Esophagus squamous epithelium (tissue), 5 donors: ENCODE data around the gene DOK3. TPM values are rescaled to one million over a fixed set of nuclear protein-coding genes. Genes with fewer than 3 reads are reported as not detected.

Experiments used
- DNase-seq: peaks from one replicate; lab custom pipeline; 2025; lab: John Stamatoyannopoulos, UW
- H3K27ac ChIP-seq, 4 donors: fragments of 200-600 bp; sonication (generic); one replicate each; pipeline ENCODE4 v1.5.1; 2016 to 2019; ENCODE audit warnings: mild to moderate bottlenecking in 1 of 4
- H3K27me3 ChIP-seq, 4 donors: fragments of 200-600 bp; sonication (generic); 1 replicate in 3 of 4; 2 replicates in 1 of 4; pipeline versions ENCODE4 v1.5.1 to v1.6.0; 2017 to 2021; ENCODE audit warnings: antibody characterized with exemption in 1 of 4
- H3K36me3 ChIP-seq, 3 donors: fragments of 200-600 bp; sonication (generic); one replicate each; pipeline ENCODE4 v1.5.1; 2016 to 2019
- H3K4me1 ChIP-seq, 3 donors: fragments of 200-600 bp; sonication (generic); one replicate each; pipeline ENCODE4 v1.5.1; 2017 to 2019
- H3K4me3 ChIP-seq, 4 donors: fragments of 200-600 bp; sonication (generic); 1 replicate in 3 of 4; 2 replicates in 1 of 4; pipeline ENCODE4 v1.5.1; 2016 to 2019; ENCODE audit warnings: mild to moderate bottlenecking in 2 of 4, moderate library complexity in 1 of 4
- H3K9me3 ChIP-seq, 3 donors: fragments of 200-600 bp; sonication (generic); one replicate each; pipeline ENCODE4 v1.5.1; 2016 to 2019
- POLR2A ChIP-seq, 4 donors: fragments of 450-650 bp; IDR thresholded peaks; one replicate each; pipeline ENCODE4 v1.6.1; 2017; ENCODE audit warnings: antibody characterized with exemption in 4 of 4, mild to moderate bottlenecking in 4 of 4, moderate library complexity in 3 of 4
- WGBS, 2 donors: methylation state at CpG; one replicate each; pipeline ENCODE4 v1.1.5; 2018; 5-methylcytosine and 5-hydroxymethylcytosine counted together
- intact Hi-C: fragments of 100-400 bp; cut with DNase I; formaldehyde crosslinking; loops from one replicate; pipeline ENCODE4 v1.15.0; 2022
- total RNA-seq, 4 donors: library from RNA; depleted of rRNA; stranded (reverse); fragments of >200 nt; gene quantifications; one replicate each; pipeline ENCODE4 v1.1.0, GENCODE V29; 2016
- TF ChIP-seq, protein P1 (sequence below), 6 experiments: fragments of 450-650 bp in 4 of 6; fragments of 200-600 bp in 2 of 6; sonication (generic) in 2 of 6; IDR thresholded peaks; one replicate each; pipeline ENCODE4 v1.5.1; 2016 to 2019; ENCODE audit warnings: antibody characterized with exemption in 6 of 6, mild to moderate bottlenecking in 4 of 6, moderate library complexity in 4 of 6
- donor health status: DM: yes; HTN: yes; CAD: no.

Gene DOK3
- total RNA-seq, 4 donors from 2014 or later, result 2.4 to 7.2 (median 4.4) TPM

DNA sequence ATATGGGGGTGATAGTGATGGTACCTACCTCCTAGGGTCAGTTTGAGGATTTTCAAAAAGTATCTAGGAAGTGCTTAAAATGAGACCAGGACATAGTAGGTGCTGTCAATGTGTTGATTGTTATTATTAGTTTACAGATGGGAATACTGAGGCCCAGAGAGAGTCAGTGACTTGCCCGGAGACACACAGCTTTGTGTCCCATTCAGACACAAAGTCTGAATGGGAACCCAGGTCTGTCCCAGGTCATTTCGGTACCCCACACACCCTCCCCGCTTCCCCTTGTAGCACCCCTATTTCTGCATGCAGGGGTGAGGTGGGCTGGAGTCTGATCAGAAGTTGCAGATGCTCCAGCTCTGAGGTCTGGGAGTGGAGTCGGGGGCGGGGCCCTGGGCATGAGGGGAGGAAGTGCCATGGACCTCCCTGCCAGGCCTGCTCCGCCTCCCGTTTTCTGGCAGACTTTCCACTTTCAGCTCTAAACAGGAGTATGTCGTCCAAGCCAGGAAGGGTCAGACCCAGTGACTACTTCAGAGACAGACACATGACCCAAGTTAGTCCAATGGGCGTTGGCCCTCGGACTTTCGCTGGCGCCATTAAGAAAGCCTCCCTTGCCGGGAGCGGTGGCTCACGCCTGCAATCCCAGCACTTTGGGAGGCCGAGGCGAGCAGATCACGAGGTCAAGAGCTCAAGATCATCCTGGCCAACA is 32.9 kb downstream of the DOK3 start:
- H3K4me1 ChIP-seq, result peaks cover 25 to 91% (median 33%) of the 10 kb centered on the region in 3 donors
- WGBS, 2 donors, result 84% methylated on average over 11 of the region's 18 CpGs; no CpG with 5 or more reads in 1 of the 2 donors
- H3K27me3 ChIP-seq, result no peaks in the 10 kb centered on the region
- H3K9me3 ChIP-seq, result no peaks in the 10 kb centered on the region
- TF ChIP-seq, protein P1, sequence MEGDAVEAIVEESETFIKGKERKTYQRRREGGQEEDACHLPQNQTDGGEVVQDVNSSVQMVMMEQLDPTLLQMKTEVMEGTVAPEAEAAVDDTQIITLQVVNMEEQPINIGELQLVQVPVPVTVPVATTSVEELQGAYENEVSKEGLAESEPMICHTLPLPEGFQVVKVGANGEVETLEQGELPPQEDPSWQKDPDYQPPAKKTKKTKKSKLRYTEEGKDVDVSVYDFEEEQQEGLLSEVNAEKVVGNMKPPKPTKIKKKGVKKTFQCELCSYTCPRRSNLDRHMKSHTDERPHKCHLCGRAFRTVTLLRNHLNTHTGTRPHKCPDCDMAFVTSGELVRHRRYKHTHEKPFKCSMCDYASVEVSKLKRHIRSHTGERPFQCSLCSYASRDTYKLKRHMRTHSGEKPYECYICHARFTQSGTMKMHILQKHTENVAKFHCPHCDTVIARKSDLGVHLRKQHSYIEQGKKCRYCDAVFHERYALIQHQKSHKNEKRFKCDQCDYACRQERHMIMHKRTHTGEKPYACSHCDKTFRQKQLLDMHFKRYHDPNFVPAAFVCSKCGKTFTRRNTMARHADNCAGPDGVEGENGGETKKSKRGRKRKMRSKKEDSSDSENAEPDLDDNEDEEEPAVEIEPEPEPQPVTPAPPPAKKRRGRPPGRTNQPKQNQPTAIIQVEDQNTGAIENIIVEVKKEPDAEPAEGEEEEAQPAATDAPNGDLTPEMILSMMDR (IDR thresholded peaks at IDR 0.05), result no peak
- no peak for TF ChIP-seq POLR2A (IDR thresholded peaks at IDR 0.05)
- intact Hi-C loops, result no loop called here
- no peak overlapping the region for H3K4me3 ChIP-seq
- peaks cover 0 to 2% (median 0%) of the 10 kb centered on the region in 3 donors for H3K36me3 ChIP-seq
- DNase-seq, result no peak
- H3K27ac ChIP-seq, result peak overlapping the region; percentile 0 to 75 (median 67)

- Histone ChIP-seq H3K27ac (peak overlapping the region in 2 of 4 donors; percentile 72 to 75), H3K27me3 (no peaks in the 10 kb centered on the region), H3K4me1 (peaks cover 29 to 92% (median 37%) of the 10 kb centered on the region in 3 donors), H3K4me3 (no peak overlapping the region), H3K9me3 (no peaks in the 10 kb centered on the region), H3K36me3 (no peaks in the 10 kb centered on the region)
- DNase-seq, result no peak
- whole genome bisulfite sequencing, 2 donors, result 65 to 67% methylated on average over 8 to 9 of the region's 11 CpGs
- intact Hi-C loops, result no loop called here
- TF ChIP-seq, protein P1 (IDR thresholded peaks at IDR 0.05), result no peak
- TF ChIP-seq POLR2A (IDR thresholded peaks at IDR 0.05), result no peak
Observed at GRCh38 chr5:177475563-177476427, 33.8 kb downstream of the DOK3 start.

DNA sequence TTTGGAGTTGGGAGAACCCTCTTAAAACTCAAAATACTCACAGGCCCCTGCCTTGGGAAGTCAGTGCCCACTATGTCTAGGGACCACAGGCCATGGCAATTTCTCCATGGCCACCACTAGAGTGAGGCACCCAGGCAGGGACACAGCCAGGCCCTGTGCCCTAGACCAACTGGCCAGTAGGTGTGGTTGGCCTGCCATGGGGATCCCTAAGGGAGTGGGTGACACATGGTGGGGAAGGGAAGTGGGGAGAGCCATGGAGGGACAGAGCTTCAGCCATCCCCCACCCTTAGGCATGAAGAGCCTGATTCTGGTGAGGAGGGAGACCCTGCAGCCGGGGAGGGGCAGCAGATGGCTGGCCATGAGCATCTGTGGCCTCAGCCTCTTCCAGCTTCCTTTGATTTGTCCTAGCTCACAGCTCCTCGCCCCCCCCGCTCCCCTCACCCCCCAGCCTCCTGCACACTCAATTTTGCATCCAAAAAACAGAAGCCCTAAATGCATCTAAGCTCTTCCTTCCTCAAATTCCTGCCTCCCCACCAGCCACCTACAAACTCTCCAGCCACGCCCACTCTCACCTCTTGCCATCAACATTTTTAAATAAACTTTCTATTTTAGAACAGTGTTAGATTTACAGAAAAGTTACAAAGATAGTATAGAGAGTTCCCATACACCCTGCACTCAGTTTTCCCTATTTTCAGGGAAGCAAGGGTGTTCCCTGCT is 34.6 kb downstream of the DOK3 start:
- Histone ChIP-seq H3K27ac (peak overlapping the region in 3 of 4 donors; percentile 80 to 91 (median 89)), H3K27me3 (no peaks in the 10 kb centered on the region), H3K4me3 (no peak overlapping the region), H3K36me3 (no peaks in the 10 kb centered on the region), H3K4me1 (peaks cover 32 to 96% (median 38%) of the 10 kb centered on the region in 3 donors), H3K9me3 (no peaks in the 10 kb centered on the region)
- no peak for TF ChIP-seq POLR2A (IDR thresholded peaks at IDR 0.05)
- TF ChIP-seq, protein P1 (IDR thresholded peaks at IDR 0.05), result no peak
- intact Hi-C loops, result no loop called here
- 35 to 40% methylated on average over 2 to 4 of the region's 4 CpGs for WGBS, 2 donors
- no peak for DNase-seq

DNA sequence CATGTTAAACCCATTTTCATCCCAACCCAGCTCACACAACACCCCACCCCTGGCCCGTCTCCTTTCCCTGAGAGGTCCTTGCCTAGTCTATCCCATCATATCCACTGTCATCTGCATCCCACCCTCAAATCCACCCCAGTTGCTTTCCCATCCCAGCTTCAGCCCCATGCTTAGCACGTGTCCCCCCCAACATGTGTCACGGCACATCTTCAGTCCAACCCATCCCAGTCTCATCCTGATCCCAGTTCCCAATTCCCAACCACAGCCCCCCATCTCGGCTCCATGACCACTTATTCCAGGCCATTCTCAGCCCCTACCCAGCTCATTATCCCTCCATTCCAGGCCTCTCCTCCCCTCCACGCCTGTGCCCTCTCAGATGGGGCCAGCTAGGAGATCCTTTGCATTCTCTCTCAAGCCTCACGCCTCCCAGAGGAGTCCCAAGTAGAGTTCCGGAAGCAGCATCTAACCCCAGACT is 35.6 kb downstream of the DOK3 start:
- Histone ChIP-seq H3K9me3 (no peaks in the 10 kb centered on the region), H3K4me1 (peaks cover 31 to 96% (median 32%) of the 10 kb centered on the region in 3 donors), H3K27me3 (no peaks in the 10 kb centered on the region), H3K36me3 (no peaks in the 10 kb centered on the region), H3K27ac (peak overlapping the region; percentile 79 to 91 (median 84)), H3K4me3 (peak overlapping the region in 3 of 4 donors; percentile 47 to 81 (median 81))
- intact Hi-C loops, result no loop called here
- WGBS, 2 donors, result 51 to 52% methylated on average over 5 to 6 of the region's 7 CpGs
- TF ChIP-seq, protein P1 (IDR thresholded peaks at IDR 0.05), result no peak
- TF ChIP-seq POLR2A (IDR thresholded peaks at IDR 0.05), result no peak
- DNase-seq, result no peak
